Activated naive CD8-positive, alpha-beta T cell treated with anti-CD3 and anti-CD28 coated beads, Interleukin-2, amount 50 U/mL, for 24 hours (primary cell): ENCODE data around the gene SPART.
"Not testable (repeated sequence)": the region's sequence is repeated elsewhere in the genome, so short reads cannot be mapped to it uniquely, and the experiment has no call there.

ENCODE experiments used
- ATAC-seq: fragments of 150-1000 bp; cut with Tn5 transposase; one replicate; pipeline ENCODE4 v1.10.0; 2021
- DNase-seq: peaks from one replicate; pipeline ENCODE4 v3.0.0; 2021
- H3K27ac Mint-ChIP-seq: one replicate; pipeline ENCODE4 v1.8.0; 2021; ENCODE audit warnings: mild to moderate bottlenecking, mixed read lengths
- H3K27me3 Mint-ChIP-seq: one replicate; pipeline ENCODE4 v1.8.0; 2021; ENCODE audit warnings: mixed read lengths
- H3K36me3 Mint-ChIP-seq: one replicate; pipeline ENCODE4 v1.8.0; 2021; ENCODE audit warnings: low read depth, mixed read lengths
- H3K4me1 Mint-ChIP-seq: one replicate; pipeline ENCODE4 v1.8.0; 2021; ENCODE audit warnings: mixed read lengths
- H3K4me3 Mint-ChIP-seq: one replicate; pipeline ENCODE4 v1.8.0; 2021; ENCODE audit warnings: mild to moderate bottlenecking, moderate library complexity, mixed read lengths
- H3K9me3 Mint-ChIP-seq: one replicate; pipeline ENCODE4 v1.8.0; 2021; ENCODE audit warnings: mixed read lengths

SPART gene

DNA sequence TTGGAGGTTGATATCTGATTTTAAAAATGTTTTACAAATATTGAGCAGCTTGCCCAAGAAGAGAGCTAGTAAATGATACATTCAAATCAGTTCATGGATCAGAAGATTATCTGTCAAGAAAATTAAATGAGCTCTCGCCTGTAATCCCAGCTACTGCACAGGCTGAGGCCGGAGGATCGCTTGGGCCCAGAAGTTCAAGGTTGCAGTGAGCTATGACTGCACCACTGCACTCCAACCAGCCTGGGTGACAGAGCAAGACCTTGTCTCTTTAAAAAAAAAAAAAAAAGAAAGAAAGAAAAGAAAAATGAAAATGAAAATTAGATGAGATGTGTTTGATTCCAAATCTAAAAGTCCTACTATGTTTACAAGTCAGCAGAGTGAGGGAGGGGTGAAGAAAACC, 2.4 kb downstream of the SPART start:
- no peaks in the 10 kb centered on the region for H3K9me3 Mint-ChIP-seq
- DNase-seq (no peak), ATAC-seq (no peak)
- H3K4me1 Mint-ChIP-seq: peaks cover 33% of the 10 kb centered on the region
- H3K36me3 Mint-ChIP-seq: peaks cover 2% of the 10 kb centered on the region
- H3K27me3 Mint-ChIP-seq: peaks cover 3% of the 10 kb centered on the region
- peak overlapping the region; percentile 37 for H3K4me3 Mint-ChIP-seq
- no peak overlapping the region for H3K27ac Mint-ChIP-seq

DNA sequence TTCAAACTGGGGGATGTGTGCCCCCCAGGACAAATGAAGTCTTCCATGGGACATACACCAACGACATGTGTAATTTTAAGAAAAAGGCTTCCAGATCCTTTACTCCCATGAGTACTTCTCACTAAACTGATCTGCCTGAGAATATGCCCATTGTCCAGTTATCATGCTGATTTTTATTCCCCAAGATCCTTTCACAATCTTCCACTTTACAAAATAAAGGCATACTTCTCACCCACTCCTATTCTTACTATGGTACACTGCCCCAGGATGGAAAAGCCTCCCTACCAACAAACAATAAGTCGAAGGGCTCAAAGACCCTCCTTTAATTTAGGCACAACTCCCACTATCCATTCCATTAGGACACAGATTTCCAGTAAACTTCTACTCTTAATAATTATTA, 3.5 kb downstream of the SPART start:
- H3K27me3 Mint-ChIP-seq: peaks cover 3% of the 10 kb centered on the region
- H3K36me3 Mint-ChIP-seq: peaks cover 4% of the 10 kb centered on the region
- no peak overlapping the region for H3K27ac Mint-ChIP-seq
- H3K9me3 Mint-ChIP-seq: no peaks in the 10 kb centered on the region
- no peak overlapping the region for H3K4me3 Mint-ChIP-seq
- ATAC-seq (no peak), DNase-seq (no peak)
- H3K4me1 Mint-ChIP-seq: peaks cover 36% of the 10 kb centered on the region

DNA sequence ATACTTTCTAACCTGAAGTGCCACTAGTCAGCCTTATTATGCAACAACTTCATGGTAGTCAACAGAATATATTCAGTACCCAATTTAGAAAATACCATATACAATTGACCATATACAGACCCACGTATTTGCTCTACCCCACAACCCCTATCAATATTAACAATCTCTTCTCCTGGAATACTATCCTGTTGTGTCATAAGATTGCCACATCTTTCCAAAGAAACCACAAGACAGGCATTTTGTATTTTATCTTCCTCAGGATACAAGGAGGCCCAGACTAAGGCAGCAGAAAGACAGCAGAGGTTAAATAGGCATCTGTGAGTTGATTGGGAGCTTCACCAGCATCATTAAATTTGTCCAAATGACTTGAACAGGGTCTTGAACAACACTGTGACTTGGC, 4.5 kb downstream of the SPART start:
- ATAC-seq: no peak
- peaks cover 41% of the 10 kb centered on the region for H3K4me1 Mint-ChIP-seq

DNA sequence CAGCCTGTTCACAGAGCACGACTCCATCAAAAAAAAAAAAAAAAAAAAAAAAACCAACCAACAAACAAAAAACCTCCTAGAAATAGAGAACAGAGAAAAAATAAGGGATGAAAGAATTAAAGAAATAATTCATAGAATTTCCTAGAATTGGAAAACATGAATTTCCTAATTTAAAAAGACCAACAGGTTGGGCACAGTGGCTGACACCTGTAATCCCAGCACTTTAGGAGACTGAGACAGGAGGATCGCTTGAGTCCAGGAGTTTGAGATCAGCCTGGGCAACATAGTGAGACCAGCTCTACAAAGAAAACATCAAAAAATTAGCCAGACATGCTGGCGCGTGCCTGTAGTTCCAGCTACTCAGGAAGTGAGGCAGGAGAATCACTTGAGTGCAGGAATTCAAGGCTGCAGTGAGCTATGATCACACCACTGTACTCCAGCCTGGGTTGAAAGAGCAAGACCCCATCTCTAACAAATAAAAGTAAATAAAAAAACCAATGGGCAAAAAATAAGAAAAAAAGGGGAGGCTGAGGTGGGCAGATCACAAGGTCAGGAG, 6.5 kb downstream of the SPART start:
- DNase-seq (no peak), ATAC-seq (no peak)
- peaks cover 3% of the 10 kb centered on the region for H3K27me3 Mint-ChIP-seq
- H3K27ac Mint-ChIP-seq: no peak overlapping the region
- H3K4me3 Mint-ChIP-seq: no peak overlapping the region
- H3K4me1 Mint-ChIP-seq: peaks cover 44% of the 10 kb centered on the region
- H3K9me3 Mint-ChIP-seq: no peaks in the 10 kb centered on the region
- H3K36me3 Mint-ChIP-seq: peaks cover 12% of the 10 kb centered on the region

More for the DNA sequence above, 4.5 kb downstream of the SPART start:
- H3K9me3 Mint-ChIP-seq: no peaks in the 10 kb centered on the region
- H3K27ac Mint-ChIP-seq: no peak overlapping the region
- H3K36me3 Mint-ChIP-seq: peaks cover 9% of the 10 kb centered on the region
- no peak for DNase-seq
- no peak overlapping the region for H3K4me3 Mint-ChIP-seq
- peaks cover 3% of the 10 kb centered on the region for H3K27me3 Mint-ChIP-seq

DNA sequence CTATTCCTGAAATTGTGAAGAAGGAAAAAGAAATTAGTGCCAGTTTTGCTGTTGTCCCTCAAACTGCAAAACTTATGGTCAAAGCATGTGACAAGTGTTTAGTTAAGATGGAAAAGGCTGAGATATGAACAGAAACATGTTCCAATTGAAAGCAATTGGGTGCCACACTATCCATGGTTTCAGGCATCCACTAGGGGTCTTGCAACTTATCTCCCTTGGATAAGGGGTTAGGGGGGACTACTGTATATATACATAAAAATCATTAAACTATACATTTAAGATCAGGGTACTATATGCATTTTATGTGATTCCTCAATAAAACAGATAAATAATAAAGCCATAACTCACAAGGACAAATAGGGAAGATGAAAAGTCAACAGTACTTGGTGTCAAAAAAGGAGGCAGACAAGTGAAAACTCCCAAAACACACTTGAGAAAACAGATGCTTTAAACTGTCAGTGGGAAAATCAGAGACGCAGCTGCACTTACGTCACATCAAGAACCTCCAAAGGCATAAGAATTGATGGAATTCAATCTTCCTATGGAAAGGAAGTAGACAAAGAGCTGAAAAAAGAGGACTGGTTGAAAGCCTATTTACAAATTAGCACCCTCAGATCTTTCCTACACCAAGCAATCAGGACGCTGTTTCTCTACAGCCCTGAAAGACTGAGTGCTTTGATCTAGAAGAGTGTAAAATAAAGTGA, 8.1 kb downstream of the SPART start:
- no peak for DNase-seq
- Mint-ChIP-seq H3K27ac (no peak overlapping the region), H3K36me3 (peaks cover 15% of the 10 kb centered on the region), H3K4me1 (peaks cover 40% of the 10 kb centered on the region), H3K27me3 (no peaks in the 10 kb centered on the region), H3K9me3 (no peaks in the 10 kb centered on the region), H3K4me3 (no peak overlapping the region)
- ATAC-seq: no peak

DNA sequence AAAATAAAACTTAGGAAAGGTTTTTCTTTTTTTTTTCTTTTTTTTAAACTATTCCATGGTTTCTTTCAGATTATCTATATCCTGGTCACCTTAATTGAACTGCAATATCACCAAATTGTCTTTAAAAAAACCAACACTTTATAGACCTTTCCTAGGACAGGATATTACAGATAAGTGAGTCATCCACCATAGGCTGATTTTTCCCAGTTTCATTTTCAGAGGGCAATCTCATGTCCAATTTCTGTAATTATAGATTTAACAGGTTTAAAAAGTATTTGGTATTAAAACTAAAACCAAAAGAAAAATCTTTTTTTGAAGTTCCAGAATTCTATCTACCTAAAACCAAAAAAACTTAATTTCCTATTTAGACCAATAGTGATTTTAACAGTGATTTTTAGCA, 13.2 kb downstream of the SPART start:
- DNase-seq: no peak
- no peaks in the 10 kb centered on the region for H3K27me3 Mint-ChIP-seq
- no peak overlapping the region for H3K4me3 Mint-ChIP-seq
- ATAC-seq: no peak
- no peak overlapping the region for H3K27ac Mint-ChIP-seq
- H3K4me1 Mint-ChIP-seq: peaks cover 34% of the 10 kb centered on the region
- H3K36me3 Mint-ChIP-seq: peaks cover 31% of the 10 kb centered on the region
- no peaks in the 10 kb centered on the region for H3K9me3 Mint-ChIP-seq

DNA sequence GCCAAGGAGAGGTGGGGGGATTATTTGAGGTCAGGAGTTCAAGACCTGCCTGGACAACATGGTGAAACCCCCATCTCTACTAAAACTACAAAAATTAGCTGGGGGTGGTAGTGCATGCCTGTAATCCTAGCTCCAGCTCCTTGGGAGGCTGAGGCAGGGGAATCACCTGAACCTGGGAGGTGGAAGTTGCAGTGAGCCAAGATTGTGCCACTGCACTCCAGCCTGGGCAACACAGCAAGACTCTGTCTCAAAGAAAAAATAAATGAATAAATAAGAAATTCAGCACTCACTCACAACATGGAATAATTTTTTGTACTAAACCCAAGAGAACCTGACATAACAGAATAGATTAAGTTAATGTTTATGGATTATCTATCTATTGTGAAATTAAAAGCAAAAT, 13.9 kb downstream of the SPART start:
- not testable (repeated sequence) for H3K9me3 Mint-ChIP-seq, ATAC-seq, H3K27ac Mint-ChIP-seq, H3K27me3 Mint-ChIP-seq, DNase-seq, H3K4me3 Mint-ChIP-seq
- Mint-ChIP-seq H3K36me3 (peaks cover 29% of the 10 kb centered on the region), H3K4me1 (peaks cover 28% of the 10 kb centered on the region)

DNA sequence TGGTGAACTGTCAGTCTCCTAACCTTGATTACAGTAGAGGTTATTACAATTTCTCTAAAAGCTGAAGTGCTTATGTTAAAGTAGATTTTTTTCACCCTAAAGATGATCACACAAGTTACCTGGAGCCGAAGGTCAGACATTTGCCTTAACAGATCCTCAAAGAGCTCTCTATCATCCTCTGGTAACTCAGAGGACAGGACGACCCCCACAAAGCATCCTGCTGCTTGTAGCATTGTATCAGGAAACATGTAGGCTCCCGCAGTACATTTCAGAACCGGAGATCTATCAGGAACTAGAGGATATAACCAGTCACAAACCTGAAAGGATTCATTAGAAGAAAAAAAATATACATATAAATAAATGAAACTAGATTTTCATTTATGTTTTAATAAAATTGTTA, 14.9 kb downstream of the SPART start:
- H3K36me3 Mint-ChIP-seq: peaks cover 34% of the 10 kb centered on the region
- ATAC-seq: no peak
- no peak for DNase-seq
- peaks cover 20% of the 10 kb centered on the region for H3K4me1 Mint-ChIP-seq
- H3K27ac Mint-ChIP-seq: no peak overlapping the region
- H3K9me3 Mint-ChIP-seq: no peaks in the 10 kb centered on the region
- H3K4me3 Mint-ChIP-seq: no peak overlapping the region
- no peaks in the 10 kb centered on the region for H3K27me3 Mint-ChIP-seq

DNA sequence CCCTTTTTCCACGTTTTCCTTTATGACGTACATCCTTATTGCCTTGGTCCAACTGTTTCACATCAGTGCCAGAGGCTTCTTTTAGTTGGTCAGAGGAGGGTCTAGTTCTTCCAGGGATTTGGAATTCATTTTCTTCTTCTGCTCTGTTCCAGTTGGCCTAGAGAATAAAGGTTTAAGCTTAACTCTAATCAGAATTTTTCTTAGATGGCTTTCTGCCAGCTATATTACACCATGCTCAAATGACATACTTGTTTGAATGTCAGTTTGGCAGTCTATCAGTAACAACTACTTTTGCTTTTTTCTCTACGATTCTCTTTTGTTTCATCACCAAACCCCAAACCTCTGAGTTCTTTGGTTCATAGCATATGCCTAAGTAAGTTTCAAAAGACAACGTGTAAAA, 16.8 kb downstream of the SPART start:
- Mint-ChIP-seq H3K36me3 (peaks cover 35% of the 10 kb centered on the region), H3K4me3 (no peak overlapping the region), H3K27ac (no peak overlapping the region), H3K27me3 (no peaks in the 10 kb centered on the region), H3K9me3 (no peaks in the 10 kb centered on the region), H3K4me1 (peaks cover 11% of the 10 kb centered on the region)
- ATAC-seq (no peak), DNase-seq (no peak)

DNA sequence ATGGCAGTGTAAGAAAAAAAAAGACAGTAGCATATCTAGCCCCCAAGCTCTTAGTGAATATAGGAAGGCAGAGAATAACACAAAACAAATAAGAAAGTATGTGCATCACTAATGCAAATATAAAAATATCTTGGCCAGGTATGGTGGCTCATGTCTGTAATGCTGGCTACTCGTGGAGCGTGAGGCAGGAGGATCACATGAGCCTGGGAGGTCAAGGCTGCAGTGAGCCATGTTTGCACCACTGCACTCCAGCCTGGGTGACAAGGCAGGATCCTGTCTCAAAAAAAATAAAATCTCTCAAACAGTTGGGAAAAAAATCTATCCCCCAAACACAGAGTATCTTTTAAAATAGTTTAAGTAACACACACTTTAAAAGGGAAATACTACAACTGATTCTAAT, 17.4 kb downstream of the SPART start:
- Mint-ChIP-seq H3K36me3 (peaks cover 37% of the 10 kb centered on the region), H3K27me3 (no peaks in the 10 kb centered on the region), H3K4me1 (peaks cover 8% of the 10 kb centered on the region), H3K27ac (no peak overlapping the region), H3K4me3 (no peak overlapping the region), H3K9me3 (no peaks in the 10 kb centered on the region)
- DNase-seq (no peak), ATAC-seq (no peak)

DNA sequence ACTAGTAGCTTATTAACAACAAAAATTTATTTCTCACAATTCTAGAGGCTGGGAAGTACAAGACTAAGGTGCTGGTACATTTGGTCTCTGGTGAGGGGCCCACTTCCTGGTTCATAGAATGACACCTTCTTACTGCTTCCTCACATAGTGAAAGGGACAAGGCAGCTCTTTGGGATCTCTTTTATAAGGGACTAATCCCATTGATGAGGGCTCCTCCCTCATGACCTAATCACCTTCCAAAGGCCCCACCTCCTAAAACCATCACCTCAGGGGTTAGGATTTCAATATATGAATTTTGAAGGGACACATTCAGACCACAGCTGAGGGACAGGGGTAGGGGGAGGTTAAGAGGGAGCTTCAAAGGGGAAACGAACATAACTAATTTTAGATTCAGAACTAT, 20.3 kb downstream of the SPART start:
- Mint-ChIP-seq H3K36me3 (peaks cover 34% of the 10 kb centered on the region), H3K27me3 (no peaks in the 10 kb centered on the region), H3K4me3 (no peak overlapping the region), H3K9me3 (no peaks in the 10 kb centered on the region), H3K27ac (no peak overlapping the region), H3K4me1 (no peaks in the 10 kb centered on the region)
- no peak for DNase-seq
- no peak for ATAC-seq

DNA sequence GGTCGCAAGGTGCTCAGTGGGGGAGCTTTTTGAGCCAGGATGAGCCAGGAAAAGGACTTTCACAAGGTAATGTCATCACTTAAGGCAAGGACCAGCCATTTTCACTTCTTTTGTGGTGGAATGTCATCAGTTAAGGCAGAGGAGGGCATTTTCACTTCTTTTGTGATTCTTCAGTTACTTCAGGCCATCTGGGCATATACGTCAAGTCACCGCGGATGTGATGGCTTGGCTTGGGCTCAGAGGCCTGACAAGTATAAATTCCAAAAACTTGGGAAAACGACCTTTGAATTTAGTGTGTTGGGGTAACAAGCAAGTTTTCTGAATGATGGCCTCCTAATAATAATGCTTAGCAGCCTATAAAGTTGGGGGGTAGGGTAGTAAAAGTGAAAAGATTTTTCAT, 21.3 kb downstream of the SPART start:
- H3K27me3 Mint-ChIP-seq, H3K4me3 Mint-ChIP-seq, ATAC-seq, DNase-seq, H3K4me1 Mint-ChIP-seq, H3K27ac Mint-ChIP-seq, H3K9me3 Mint-ChIP-seq: not testable (repeated sequence)
- H3K36me3 Mint-ChIP-seq: peaks cover 28% of the 10 kb centered on the region

DNA sequence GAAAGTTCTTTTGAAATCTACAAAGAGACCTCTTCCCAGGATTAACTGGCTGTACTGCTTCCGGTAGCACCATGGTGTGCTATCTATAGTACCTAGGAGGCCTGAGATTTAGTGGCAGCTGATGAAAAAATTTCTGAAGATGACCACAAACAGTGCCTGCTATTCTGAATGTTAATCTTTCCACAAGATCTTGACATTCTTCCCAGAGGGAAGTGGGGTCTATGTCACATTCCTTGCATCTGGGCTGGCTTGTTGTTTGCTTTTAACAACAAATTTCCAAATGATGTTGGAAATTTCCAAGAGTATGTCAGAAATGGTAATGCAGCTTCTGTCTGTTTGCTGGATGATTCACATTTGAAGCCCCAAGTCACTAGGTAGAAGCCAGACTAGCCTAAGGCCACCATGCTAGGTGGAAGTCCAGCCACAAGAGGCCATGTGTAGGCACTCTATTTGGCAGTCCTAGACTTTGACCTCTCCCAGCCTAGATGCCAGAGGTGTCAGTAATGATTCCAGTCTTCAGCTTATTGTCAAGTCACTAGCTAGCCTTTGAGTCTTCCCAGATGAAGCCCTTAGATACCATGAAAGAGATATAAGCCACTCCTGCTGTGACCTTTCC, 22.1 kb downstream of the SPART start:
- Mint-ChIP-seq H3K4me3 (no peak overlapping the region), H3K4me1 (no peaks in the 10 kb centered on the region), H3K9me3 (no peaks in the 10 kb centered on the region), H3K36me3 (peaks cover 23% of the 10 kb centered on the region), H3K27me3 (no peaks in the 10 kb centered on the region), H3K27ac (no peak overlapping the region)
- no peak for DNase-seq
- ATAC-seq: no peak

DNA sequence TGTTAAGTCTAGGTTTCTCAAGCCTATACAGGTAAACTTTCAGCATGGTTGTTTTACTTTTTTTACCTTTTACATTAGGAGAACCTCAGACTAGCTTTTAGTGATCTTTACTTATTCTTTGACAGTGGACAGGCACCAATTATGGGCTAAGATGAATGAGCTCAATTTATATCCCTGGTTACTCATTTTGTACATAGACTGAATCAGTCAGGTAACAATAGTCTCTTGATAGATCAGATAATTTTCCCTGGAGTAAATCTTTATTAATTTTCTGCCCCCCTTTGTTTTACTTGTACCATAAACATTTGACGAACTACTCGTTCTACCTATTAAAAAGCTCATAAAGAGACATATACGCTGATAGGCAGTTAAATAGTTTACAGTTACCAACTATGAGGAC, 22.8 kb downstream of the SPART start:
- peaks cover 18% of the 10 kb centered on the region for H3K36me3 Mint-ChIP-seq
- no peak overlapping the region for H3K27ac Mint-ChIP-seq
- H3K27me3 Mint-ChIP-seq: no peaks in the 10 kb centered on the region
- no peak overlapping the region for H3K4me3 Mint-ChIP-seq
- DNase-seq (no peak), ATAC-seq (no peak)
- H3K9me3 Mint-ChIP-seq: no peaks in the 10 kb centered on the region
- no peaks in the 10 kb centered on the region for H3K4me1 Mint-ChIP-seq

DNA sequence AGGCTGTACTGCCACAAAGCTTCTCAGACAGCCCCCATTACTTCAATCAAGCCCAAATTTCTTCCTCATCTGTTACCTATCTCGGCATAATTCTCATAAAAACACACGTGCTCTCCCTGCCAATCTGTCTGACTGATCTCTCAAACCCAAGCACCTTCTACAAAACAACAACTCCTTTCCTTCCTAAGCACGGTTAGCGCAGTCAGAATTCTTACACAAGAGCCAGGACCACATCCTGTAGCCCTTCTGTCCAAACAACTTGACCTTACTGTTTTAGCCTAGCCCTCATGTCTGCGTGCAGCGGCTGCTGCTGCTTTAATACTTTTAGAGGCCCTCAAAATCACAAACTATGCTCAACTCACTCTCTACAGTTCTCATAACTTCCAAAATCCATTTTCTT, 26.4 kb downstream of the SPART start:
- not testable (repeated sequence) for H3K27ac Mint-ChIP-seq

More for the DNA sequence above, 26.4 kb downstream of the SPART start:
- H3K4me1 Mint-ChIP-seq, DNase-seq, H3K36me3 Mint-ChIP-seq, H3K27me3 Mint-ChIP-seq, H3K4me3 Mint-ChIP-seq, ATAC-seq, H3K9me3 Mint-ChIP-seq: not testable (repeated sequence)
